Peyer's patch (tissue), 4 donors: ENCODE data around the gene COX18. TPM values are rescaled to one million over a fixed set of nuclear protein-coding genes. Genes with fewer than 3 reads are reported as not detected.
A peak's percentile ranks its signal among the peaks of the same experiment; 100 is the strongest.

Experiments used
- DNase-seq, 3 donors: peaks; one replicate each; pipeline ENCODE4 v3.0.0-alpha.2; 2017 to 2019
- H3K27ac ChIP-seq, 4 donors: fragments of 200-600 bp; sonication (generic); one replicate each; pipeline ENCODE4 v1.5.1; 2016 to 2019
- H3K27me3 ChIP-seq, 2 donors: fragments of 200-600 bp; sonication (generic); one replicate each; pipeline ENCODE4 v1.5.1; 2019
- H3K36me3 ChIP-seq, 3 donors: fragments of 200-600 bp; sonication (generic); one replicate each; pipeline ENCODE4 v1.5.1; 2016 to 2019
- H3K4me1 ChIP-seq, 4 donors: fragments of 200-600 bp; sonication (generic); one replicate each; pipeline ENCODE4 v1.5.1; 2016 to 2019
- H3K4me3 ChIP-seq, 4 donors: fragments of 200-600 bp; sonication (generic); 1 replicate in 3 of 4; 2 replicates in 1 of 4; pipeline ENCODE4 v1.5.1; 2016 to 2019; ENCODE audit warnings: mild to moderate bottlenecking in 1 of 4
- H3K9me3 ChIP-seq, 4 donors: fragments of 200-600 bp; sonication (generic); one replicate each; pipeline ENCODE4 v1.5.1; 2016 to 2019; ENCODE audit warnings: mild to moderate bottlenecking in 1 of 4
- CTCF ChIP-seq, 6 experiments: fragments of 450-650 bp in 4 of 6; fragments of 200-600 bp in 2 of 6; sonication (generic) in 1 of 6; IDR thresholded peaks; one replicate each; pipeline ENCODE4 v1.5.1; 2017 to 2019; ENCODE audit warnings: antibody characterized with exemption in 6 of 6, mild to moderate bottlenecking in 3 of 6, moderate library complexity in 1 of 6
- POLR2A ChIP-seq, 2 donors: fragments of 450-650 bp; IDR thresholded peaks; one replicate each; pipeline ENCODE4 v1.5.1; 2017; ENCODE audit warnings: antibody characterized with exemption in 2 of 2, mild to moderate bottlenecking in 2 of 2, moderate library complexity in 2 of 2
- total RNA-seq, 4 donors: library from RNA; depleted of rRNA; stranded (reverse); fragments of >200 nt; gene quantifications; one replicate each; pipeline ENCODE4 v1.1.0, GENCODE V29; 2016

COX18 gene, protein sequence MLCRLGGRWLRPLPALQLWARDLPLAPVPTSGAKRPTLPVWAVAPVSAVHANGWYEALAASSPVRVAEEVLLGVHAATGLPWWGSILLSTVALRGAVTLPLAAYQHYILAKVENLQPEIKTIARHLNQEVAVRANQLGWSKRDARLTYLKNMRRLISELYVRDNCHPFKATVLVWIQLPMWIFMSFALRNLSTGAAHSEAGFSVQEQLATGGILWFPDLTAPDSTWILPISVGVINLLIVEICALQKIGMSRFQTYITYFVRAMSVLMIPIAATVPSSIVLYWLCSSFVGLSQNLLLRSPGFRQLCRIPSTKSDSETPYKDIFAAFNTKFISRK
- 10 to 100 TPM in 3 of 4 donors, 1 to 10 TPM in 1; 8.8 to 14.9 (median 10.7) TPM for total RNA-seq

- Histone ChIP-seq H3K27ac (peak within 1 kb of the TSS; percentile 86 to 98 (median 96)), H3K36me3 (peaks cover 0 to 11% (median 0%) of the 10 kb centered on the region in 3 donors), H3K9me3 (no peaks in the 10 kb centered on the region), H3K4me3 (peak within 1 kb of the TSS; percentile 57 to 86 (median 75)), H3K27me3 (no peaks in the 10 kb centered on the region), H3K4me1 (peaks cover 0 to 6% (median 2%) of the 10 kb centered on the region in 4 donors)
- DNase-seq, result peak; percentile 96 to 99 (median 98)
- TF ChIP-seq POLR2A (IDR thresholded peaks at IDR 0.05) (peak; percentile 87 to 89), CTCF (IDR thresholded peaks at IDR 0.05) (peak in 1 of 6 experiments; percentile 16)
Observed at GRCh38 chr4:73069338-73070073, at the start of gene COX18. Gene COX18 (minus strand): TSS chr4:73069716. CDS start chr4:73069649, 67 bp downstream.

GRCh38 chr4:73109493-73109892 lies 40.0 kb upstream of the COX18 start:
- no peak for DNase-seq
- Histone ChIP-seq H3K4me1 (no peaks in the 10 kb centered on the region), H3K36me3 (peaks cover 0 to 67% (median 0%) of the 10 kb centered on the region in 3 donors), H3K27me3 (no peaks in the 10 kb centered on the region), H3K9me3 (no peaks in the 10 kb centered on the region), H3K27ac (no peak overlapping the region), H3K4me3 (no peak overlapping the region)
- TF ChIP-seq CTCF (IDR thresholded peaks at IDR 0.05), result no peak
- TF ChIP-seq POLR2A (IDR thresholded peaks at IDR 0.05), result no peak

DNA sequence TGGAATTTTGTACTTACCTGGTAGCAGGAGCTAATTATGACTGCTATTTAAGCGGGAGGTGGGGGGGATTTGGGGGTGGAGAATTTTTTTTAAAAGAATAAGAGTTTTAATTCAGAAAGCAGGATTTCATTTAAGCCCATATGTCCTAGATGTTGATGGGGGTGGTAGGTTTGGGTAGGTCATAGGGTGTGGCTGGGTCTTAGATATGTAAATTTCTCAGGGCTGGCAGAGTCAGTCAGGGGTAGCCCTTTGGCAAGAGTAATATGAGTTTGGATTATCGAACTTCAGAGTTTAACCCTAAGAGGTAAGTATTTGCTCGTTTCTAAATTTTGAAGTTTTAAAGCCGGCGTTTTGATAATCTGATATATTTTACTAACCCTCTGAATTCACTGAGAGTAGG lies 35.2 kb upstream of the COX18 start:
- DNase-seq, result no peak

GRCh38 chr4:73103799-73104503 lies 34.4 kb upstream of the COX18 start:
- H3K4me1 ChIP-seq, result no peaks in the 10 kb centered on the region
- H3K27me3 ChIP-seq, result no peaks in the 10 kb centered on the region
- H3K27ac ChIP-seq, result peak overlapping the region in 1 of 4 donors; percentile 26
- H3K9me3 ChIP-seq, result no peaks in the 10 kb centered on the region
- peak overlapping the region in 2 of 4 donors; percentile 4 to 18 for H3K4me3 ChIP-seq
- no peak for DNase-seq
- H3K36me3 ChIP-seq, result peaks cover 0 to 41% (median 0%) of the 10 kb centered on the region in 3 donors
- TF ChIP-seq CTCF (IDR thresholded peaks at IDR 0.05) (no peak), POLR2A (IDR thresholded peaks at IDR 0.05) (no peak)

More for the DNA sequence above, 35.2 kb upstream of the COX18 start:
- Histone ChIP-seq H3K36me3 (peaks cover 0 to 40% (median 0%) of the 10 kb centered on the region in 3 donors), H3K4me3 (no peak overlapping the region), H3K4me1 (no peaks in the 10 kb centered on the region), H3K27me3 (no peaks in the 10 kb centered on the region), H3K27ac (no peak overlapping the region), H3K9me3 (no peaks in the 10 kb centered on the region)
- no peak for TF ChIP-seq CTCF (IDR thresholded peaks at IDR 0.05)
- TF ChIP-seq POLR2A (IDR thresholded peaks at IDR 0.05), result no peak

- peak in 1 of 3 donors; percentile 40 for DNase-seq
- no peak overlapping the region for H3K4me3 ChIP-seq
- TF ChIP-seq POLR2A (IDR thresholded peaks at IDR 0.05) (no peak), CTCF (IDR thresholded peaks at IDR 0.05) (no peak)
- H3K9me3 ChIP-seq, result no peaks in the 10 kb centered on the region
- H3K4me1 ChIP-seq, result no peaks in the 10 kb centered on the region
- no peak overlapping the region for H3K27ac ChIP-seq
- peaks cover 0 to 71% (median 0%) of the 10 kb centered on the region in 3 donors for H3K36me3 ChIP-seq
- H3K27me3 ChIP-seq, result no peaks in the 10 kb centered on the region
Observed at GRCh38 chr4:73099143-73099542, 29.6 kb upstream of the COX18 start.
